Fibroblast of pulmonary artery (primary cell): ENCODE measurements around the gene ACOXL.

Source experiments
- DNase-seq: peaks from one replicate; pipeline ENCODE4 v3.0.0-alpha.2; 2010; ENCODE audit warnings: low read depth
- H3K4me3 ChIP-seq: replicated peaks from 2 replicates; pipeline ENCODE4 v1.5.1; 2011; ENCODE audit warnings: low read depth, mild to moderate bottlenecking, control low read depth, low read length, moderate library complexity
- CTCF ChIP-seq: IDR thresholded peaks from 2 replicates; pipeline ENCODE4 v1.5.1; 2011; ENCODE audit warnings: mild to moderate bottlenecking, control low read depth, low read length, inconsistent platforms; ENCODE audit errors: missing control alignments

Gene ACOXL

GRCh38 chr2:110702514-110703380, 29.6 kb upstream of the ACOXL start:
- DNase-seq: no peak
- no peak overlapping the region for H3K4me3 ChIP-seq
- no peak for TF ChIP-seq CTCF

DNA sequence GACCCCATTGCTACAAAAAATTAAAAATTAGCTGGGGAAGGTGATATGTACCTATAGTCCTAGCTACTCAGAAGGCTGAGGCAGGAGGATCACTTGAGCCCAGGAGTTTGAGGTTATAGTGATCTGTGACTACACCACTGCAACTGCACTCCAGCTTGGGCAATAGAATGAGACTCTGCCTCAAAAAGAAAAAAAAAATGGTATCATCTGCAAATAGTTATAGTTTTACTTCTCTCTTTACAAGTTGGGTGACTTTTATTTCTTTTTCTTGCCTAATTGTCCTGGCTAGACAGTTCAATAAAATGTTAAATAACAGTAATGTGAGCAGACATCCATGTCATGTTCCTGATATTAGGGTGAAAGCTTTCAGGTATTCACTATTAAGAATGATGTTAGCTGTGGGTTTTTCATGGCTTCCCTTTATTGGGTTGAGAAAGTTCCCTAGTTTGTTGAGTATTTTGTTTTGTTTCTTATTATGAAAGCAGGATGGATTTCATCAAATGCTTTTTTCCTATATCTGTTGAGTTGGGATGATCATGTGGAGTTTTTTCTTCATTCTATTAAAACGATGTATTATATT, 24.9 kb upstream of the ACOXL start:
- no peak for DNase-seq
- H3K4me3 ChIP-seq: no peak overlapping the region

GRCh38 chr2:110708455-110708854, 23.9 kb upstream of the ACOXL start:
- no peak for TF ChIP-seq CTCF

More for the DNA sequence above, 24.9 kb upstream of the ACOXL start:
- TF ChIP-seq CTCF: no peak

GRCh38 chr2:110712737-110713136, 19.6 kb upstream of the ACOXL start:
- TF ChIP-seq CTCF: no peak
- DNase-seq: no peak
- H3K4me3 ChIP-seq: no peak overlapping the region

More at GRCh38 chr2:110708455-110708854, 23.9 kb upstream of the ACOXL start:
- no peak overlapping the region for H3K4me3 ChIP-seq
- no peak for DNase-seq

- no peak overlapping the region for H3K4me3 ChIP-seq
- DNase-seq: no peak
- no peak for TF ChIP-seq CTCF
These were observed 18.6 kb upstream of the ACOXL start for GRCh38 chr2:110713513-110714362.

DNA sequence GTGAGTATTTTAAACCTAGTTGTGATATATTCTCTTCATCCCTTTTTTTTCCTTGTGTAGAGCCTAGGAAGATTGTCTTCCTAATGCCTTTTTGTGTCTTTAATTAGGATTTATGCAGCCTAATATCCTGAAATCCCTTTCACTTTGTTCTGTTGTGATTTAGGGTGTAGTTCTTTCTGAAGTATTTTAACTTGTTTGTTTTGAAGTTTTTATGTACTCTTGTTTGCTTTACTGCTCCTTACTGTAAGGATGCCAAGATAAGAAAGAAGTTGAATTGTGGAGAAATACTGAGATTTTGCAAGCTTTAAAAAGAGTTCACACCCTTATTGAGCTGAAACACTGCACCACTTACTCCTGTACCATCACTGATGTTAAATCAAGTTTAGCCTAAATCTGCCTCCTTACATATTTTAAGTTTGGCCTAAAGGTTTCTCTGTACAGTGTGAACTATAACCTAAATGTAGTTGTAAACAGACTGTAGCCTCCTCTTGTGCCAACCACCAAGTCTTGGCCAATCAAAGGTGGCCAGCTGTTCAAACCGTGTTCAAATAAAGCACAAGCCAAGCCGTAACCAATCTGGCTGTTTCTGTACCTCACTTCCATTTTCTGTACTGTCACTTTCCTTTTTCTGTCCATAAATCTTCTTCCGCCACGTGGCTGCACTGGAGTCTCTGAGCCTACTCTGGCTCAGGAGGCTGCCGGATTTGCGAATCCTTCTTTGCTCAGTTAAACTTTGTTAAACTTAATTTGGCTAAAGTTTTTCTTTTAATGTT, 17.7 kb upstream of the ACOXL start:
- TF ChIP-seq CTCF: no peak
- H3K4me3 ChIP-seq: no peak overlapping the region
- DNase-seq: no peak
